ENCODE data around the gene KRTAP10-5. TPM values are rescaled to one million over a fixed set of nuclear protein-coding genes. Genes with fewer than 3 reads are reported as not detected.
A peak's percentile ranks its signal among the peaks of the same experiment; 100 is the strongest.
"Not testable (repeated sequence)": the region's sequence is repeated elsewhere in the genome, so short reads cannot be mapped to it uniquely, and the experiment has no call there.

The KRTAP10-5 gene
- total RNA-seq, 2 donors from 2014 or later = not detected

DNA sequence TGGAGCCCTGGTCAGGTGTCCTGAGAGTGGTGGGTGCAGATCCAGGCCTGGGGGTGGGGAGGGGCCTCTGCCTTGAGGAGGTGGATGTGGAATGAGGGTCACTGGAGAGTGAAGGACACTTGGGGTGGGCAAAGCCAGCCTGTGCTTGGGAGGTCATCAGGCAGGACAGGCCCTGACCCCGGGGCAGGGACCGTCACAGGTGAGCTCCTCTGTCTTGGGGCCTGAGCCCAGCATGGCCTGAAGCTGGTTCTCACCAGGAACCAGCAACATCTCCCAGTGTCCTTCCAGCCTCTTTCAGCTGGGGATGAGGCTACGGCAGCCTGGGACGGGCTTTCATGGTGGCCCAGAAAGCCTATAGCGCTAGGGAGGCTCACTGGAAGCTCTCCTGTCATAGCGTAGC lies 28.3 kb downstream of the KRTAP10-5 start:
- ATAC-seq (no peak), DNase-seq (ENCODE audit: low spot score) (no peak)
- no peak overlapping the region for H3K27ac Mint-ChIP-seq
- H3K9me3 Mint-ChIP-seq = peaks cover 3% of the 10 kb centered on the region
- peaks cover 8 to 19% of the 10 kb centered on the region in 2 donors for H3K4me1 Mint-ChIP-seq (ENCODE audit: low read depth in 2 of 2)
- H3K4me3 Mint-ChIP-seq = no peak overlapping the region
- H3K27me3 Mint-ChIP-seq = peaks cover 5 to 11% of the 10 kb centered on the region in 2 donors
- peaks cover 8% of the 10 kb centered on the region for H3K36me3 Mint-ChIP-seq

DNA sequence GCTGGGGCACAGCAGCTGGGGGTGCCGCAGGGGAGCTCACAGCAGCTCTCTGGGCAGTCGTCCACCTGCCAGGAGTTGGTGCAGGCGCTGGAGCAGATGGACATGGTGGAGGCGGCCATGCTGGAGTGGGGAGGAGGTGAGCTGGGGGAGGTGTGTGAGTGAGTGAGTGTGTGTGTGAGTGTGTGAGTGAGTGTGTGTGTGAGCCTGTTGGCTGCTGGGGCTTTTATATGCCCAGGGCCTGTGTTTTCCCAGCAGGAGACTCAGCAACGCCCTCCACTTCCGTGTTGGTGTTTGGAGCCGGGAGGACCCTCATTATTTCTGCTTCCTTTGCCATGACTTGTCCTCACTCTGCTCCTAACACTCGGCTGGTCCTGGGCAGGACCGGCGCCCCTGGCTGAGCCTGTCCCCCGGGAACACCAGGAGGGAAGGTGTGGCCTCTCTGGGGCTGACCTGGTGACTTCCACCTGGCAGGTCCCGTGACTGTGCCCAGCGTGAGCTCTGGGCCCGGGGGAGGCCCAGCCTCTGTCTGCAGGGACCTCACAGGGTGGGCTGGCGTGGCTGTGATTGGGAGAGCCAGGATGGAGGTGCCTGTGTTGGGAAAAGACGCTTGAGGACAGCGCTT lies 29.0 kb downstream of the KRTAP10-5 start, which contains the start of gene KRTAP10-2:
KRTAP10-2 (minus strand) TSS at position 166 of the 622 bp plus-strand sequence; CDS start at position 119, 47 bp downstream.
- Mint-ChIP-seq H3K4me1 (ENCODE audit: low read depth in 2 of 2) (peaks cover 10 to 24% of the 10 kb centered on the region in 2 donors), H3K9me3 (peaks cover 8% of the 10 kb centered on the region), H3K27me3 (peaks cover 3 to 11% of the 10 kb centered on the region in 2 donors), H3K27ac (no peak within 1 kb of the TSS), H3K36me3 (peaks cover 15% of the 10 kb centered on the region), H3K4me3 (no peak within 1 kb of the TSS)
- ATAC-seq = no peak
- DNase-seq (ENCODE audit: low spot score) = no peak

DNA sequence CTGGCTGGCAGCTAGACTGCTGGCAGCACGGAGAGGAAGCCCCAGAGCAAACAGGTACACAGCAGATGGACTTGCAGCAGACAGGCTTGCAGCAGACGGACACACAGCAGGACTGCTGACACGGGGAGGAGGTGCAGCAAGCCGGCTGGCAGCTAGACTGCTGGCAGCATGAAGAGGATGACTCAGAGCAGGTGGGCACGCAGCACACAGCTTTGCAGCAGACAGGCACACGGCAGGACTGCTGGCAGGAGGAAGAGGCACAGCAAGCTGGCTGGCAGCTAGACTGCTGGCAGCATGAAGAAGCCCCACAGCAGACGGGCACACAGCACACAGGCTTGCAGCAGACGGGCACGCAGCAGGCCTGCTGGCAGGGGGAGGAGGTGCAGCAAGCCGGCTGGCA lies 29.6 kb downstream of the KRTAP10-5 start:
- no peak overlapping the region for H3K27ac Mint-ChIP-seq
- DNase-seq (ENCODE audit: low spot score) (no peak), ATAC-seq (no peak)
- H3K4me3 Mint-ChIP-seq = no peak overlapping the region
- H3K27me3 Mint-ChIP-seq = peaks cover 3 to 11% of the 10 kb centered on the region in 2 donors
- peaks cover 10 to 24% of the 10 kb centered on the region in 2 donors for H3K4me1 Mint-ChIP-seq (ENCODE audit: low read depth in 2 of 2)
- peaks cover 15% of the 10 kb centered on the region for H3K36me3 Mint-ChIP-seq
- H3K9me3 Mint-ChIP-seq = peaks cover 8% of the 10 kb centered on the region

DNA sequence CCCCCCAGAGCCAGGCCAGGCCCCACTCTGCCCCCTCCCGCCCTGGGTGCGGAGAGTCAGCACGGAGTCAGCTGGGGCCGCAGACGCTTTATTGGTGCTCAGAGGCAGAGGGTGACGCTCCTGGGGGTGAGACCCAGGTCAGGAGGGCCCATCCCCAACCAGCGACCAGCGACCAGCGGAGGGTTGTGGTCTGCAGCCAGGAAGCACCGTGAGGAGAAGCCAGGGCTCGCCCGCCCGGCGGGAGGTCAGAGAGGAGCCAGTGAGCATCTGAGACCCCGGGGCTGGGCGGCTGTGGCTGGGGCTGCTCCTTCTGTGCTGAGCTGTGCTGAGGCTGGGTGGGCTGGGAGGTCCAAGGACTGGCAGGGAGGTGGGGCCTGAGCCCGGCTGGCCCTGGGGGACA lies 30.1 kb downstream of the KRTAP10-5 start:
- H3K4me3 Mint-ChIP-seq; DNase-seq (ENCODE audit: low spot score); H3K27ac Mint-ChIP-seq: not testable (repeated sequence)
- peaks cover 12% of the 10 kb centered on the region for H3K9me3 Mint-ChIP-seq
- peaks cover 20% of the 10 kb centered on the region for H3K36me3 Mint-ChIP-seq
- H3K27me3 Mint-ChIP-seq = peaks cover 3 to 11% of the 10 kb centered on the region in 2 donors
- H3K4me1 Mint-ChIP-seq (ENCODE audit: low read depth in 2 of 2) = peaks cover 10 to 24% of the 10 kb centered on the region in 2 donors
- ATAC-seq = peak; percentile 34 to 53

DNA sequence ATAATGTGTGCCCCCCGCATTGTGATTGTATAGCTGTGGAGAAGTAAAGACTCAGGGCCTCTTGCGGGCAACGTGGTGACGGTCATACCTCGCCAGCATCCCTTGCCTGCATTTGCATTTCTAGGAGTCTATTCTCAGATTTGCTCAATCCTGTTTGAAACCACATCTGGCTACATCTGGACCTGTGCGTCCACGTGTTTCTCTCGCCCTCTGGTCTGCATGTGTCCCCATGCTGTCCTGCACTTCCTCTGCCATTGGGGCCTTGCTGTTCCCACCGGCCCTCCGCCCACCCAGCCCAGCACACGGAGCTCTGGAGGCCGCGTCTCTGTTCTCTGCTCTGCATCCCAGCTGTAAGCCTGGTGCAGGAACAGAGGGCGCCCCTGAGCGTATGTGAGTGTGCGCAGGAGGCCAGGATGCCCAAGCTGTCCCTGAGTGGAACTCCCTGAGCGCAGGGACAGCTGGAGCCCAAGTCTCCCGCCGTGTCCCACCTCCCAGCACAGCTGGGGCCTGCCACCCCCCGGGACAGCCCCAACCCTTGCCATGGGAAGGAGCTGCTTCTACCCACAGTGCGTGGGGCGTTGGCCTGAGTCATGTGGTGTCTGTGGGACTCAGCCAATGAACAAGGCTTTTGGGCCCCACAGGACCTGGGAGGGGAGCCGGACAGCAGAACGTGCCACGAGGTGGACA lies 30.7 kb downstream of the KRTAP10-5 start:
- ATAC-seq = peak; percentile 41 to 46
- no peak for DNase-seq (ENCODE audit: low spot score)
- Mint-ChIP-seq H3K27ac (no peak overlapping the region), H3K4me3 (no peak overlapping the region), H3K4me1 (ENCODE audit: low read depth in 2 of 2) (peaks cover 10 to 24% of the 10 kb centered on the region in 2 donors), H3K27me3 (peaks cover 0 to 8% of the 10 kb centered on the region in 2 donors), H3K9me3 (peaks cover 12% of the 10 kb centered on the region), H3K36me3 (peaks cover 21% of the 10 kb centered on the region)

DNA sequence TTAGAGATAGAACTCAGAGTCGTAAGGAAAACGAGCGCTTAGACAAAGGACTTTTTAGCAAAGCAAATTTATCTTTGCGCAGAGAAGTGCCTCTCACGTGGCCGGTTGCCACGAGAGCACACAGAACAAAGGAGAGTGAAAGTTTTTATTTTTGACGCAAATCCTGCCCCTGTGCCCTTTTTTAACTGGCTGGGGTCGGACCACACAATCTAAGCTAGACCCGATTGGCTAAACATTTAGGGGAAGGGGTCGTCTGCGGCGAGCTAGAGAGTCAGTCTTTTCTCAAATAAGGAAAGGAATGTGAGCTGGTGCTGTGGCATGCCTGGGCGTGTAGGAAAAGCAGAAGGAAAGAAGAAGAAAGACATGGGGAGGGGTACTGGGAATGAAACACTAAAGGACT lies 31.5 kb downstream of the KRTAP10-5 start:
- DNase-seq (ENCODE audit: low spot score) = no peak
- Mint-ChIP-seq H3K9me3 (peaks cover 12% of the 10 kb centered on the region), H3K36me3 (peaks cover 21% of the 10 kb centered on the region), H3K27ac (no peak overlapping the region), H3K4me1 (ENCODE audit: low read depth in 2 of 2) (peaks cover 10 to 24% of the 10 kb centered on the region in 2 donors), H3K27me3 (peaks cover 0 to 7% of the 10 kb centered on the region in 2 donors), H3K4me3 (no peak overlapping the region)
- no peak for ATAC-seq

DNA sequence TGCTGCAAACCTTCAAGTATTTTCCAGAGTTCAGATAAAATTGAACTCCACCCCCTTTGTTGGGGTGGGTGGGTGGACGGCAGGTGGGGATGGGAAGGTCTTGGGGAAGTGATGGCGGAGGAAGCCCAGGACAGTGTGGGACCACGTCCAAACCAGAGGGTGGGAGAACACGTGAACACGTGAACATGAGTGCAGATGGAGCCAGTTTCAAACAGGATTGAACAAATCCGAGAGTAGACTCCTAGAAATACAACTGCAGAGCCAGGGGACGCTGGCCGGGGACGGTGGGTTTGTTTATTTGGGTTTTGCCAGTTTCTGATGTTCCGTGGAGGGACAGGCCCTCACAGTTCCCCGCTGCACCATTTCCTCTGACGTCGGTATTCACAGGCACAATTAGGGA lies 32.0 kb downstream of the KRTAP10-5 start:
- H3K4me1 Mint-ChIP-seq (ENCODE audit: low read depth in 2 of 2) = peaks cover 10 to 24% of the 10 kb centered on the region in 2 donors
- peaks cover 21% of the 10 kb centered on the region for H3K36me3 Mint-ChIP-seq
- no peak overlapping the region for H3K27ac Mint-ChIP-seq
- no peak overlapping the region for H3K4me3 Mint-ChIP-seq
- ATAC-seq (no peak), DNase-seq (ENCODE audit: low spot score) (no peak)
- H3K9me3 Mint-ChIP-seq = peaks cover 12% of the 10 kb centered on the region
- H3K27me3 Mint-ChIP-seq = peaks cover 0 to 7% of the 10 kb centered on the region in 2 donors

DNA sequence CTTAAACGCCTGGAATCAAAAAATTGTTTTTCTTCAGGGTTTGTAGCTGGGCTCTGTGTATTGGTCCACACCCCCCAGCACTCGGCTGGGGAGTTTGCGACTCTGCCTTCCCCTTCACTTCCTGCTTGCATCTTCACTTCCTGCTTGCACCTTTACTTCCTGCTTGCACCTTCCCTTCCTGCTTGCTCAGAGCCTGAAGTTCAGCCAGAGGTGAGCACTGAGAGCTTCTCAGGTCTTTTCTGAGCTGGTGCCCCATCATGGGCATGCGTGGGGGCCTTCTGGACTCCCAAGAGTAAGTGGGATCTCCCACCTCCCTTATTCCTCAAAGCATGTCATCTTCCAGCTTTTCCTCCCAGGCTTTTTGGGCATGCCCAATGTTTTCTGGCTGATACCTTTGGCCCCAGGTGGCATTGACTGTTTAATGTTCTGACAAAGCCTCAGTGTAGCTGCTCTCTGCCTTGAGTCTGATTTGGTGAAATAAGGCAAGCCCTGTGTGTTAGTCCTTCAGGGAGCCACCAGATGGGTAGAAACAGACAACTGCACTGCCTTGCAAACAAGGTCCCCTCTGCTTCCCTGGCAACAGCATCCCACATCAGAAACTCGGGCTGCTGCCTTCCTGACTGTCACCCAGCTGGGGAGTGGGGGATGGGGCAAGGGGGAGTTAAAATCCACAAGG lies 32.6 kb downstream of the KRTAP10-5 start:
- Mint-ChIP-seq H3K4me1 (ENCODE audit: low read depth in 2 of 2) (peaks cover 10 to 24% of the 10 kb centered on the region in 2 donors), H3K27ac (peak overlapping the region; percentile 70 to 87), H3K27me3 (peaks cover 0 to 7% of the 10 kb centered on the region in 2 donors), H3K9me3 (peaks cover 12% of the 10 kb centered on the region), H3K4me3 (peak overlapping the region; percentile 64), H3K36me3 (peaks cover 21% of the 10 kb centered on the region)
- no peak for DNase-seq (ENCODE audit: low spot score)
- ATAC-seq = peak in 1 of 2 donors; percentile 64

DNA sequence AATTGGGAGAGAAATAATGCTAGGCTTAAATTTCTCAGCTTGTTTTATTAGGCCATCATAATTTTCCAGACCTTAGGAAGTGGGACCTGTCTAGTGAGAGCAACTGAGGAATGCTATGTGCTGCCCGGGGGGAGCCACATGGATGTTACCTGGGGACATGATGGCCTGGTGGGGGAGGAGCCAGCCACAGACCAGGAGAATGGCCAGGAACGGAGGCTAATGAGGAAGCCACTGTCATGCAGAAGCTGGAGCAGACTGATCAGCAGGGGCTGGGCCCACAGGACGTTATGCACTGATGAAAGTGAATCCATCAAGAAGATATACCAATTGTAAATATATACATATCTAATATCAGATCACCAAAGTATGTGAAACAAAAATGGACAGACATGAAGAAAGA lies 35.8 kb downstream of the KRTAP10-5 start:
- no peak overlapping the region for H3K27ac Mint-ChIP-seq
- peaks cover 21% of the 10 kb centered on the region for H3K36me3 Mint-ChIP-seq
- H3K27me3 Mint-ChIP-seq = peaks cover 0 to 13% of the 10 kb centered on the region in 2 donors
- no peak for ATAC-seq
- H3K4me1 Mint-ChIP-seq (ENCODE audit: low read depth in 2 of 2) = peaks cover 10 to 20% of the 10 kb centered on the region in 2 donors
- no peak for DNase-seq (ENCODE audit: low spot score)
- H3K9me3 Mint-ChIP-seq = peaks cover 12% of the 10 kb centered on the region
- H3K4me3 Mint-ChIP-seq = no peak overlapping the region

DNA sequence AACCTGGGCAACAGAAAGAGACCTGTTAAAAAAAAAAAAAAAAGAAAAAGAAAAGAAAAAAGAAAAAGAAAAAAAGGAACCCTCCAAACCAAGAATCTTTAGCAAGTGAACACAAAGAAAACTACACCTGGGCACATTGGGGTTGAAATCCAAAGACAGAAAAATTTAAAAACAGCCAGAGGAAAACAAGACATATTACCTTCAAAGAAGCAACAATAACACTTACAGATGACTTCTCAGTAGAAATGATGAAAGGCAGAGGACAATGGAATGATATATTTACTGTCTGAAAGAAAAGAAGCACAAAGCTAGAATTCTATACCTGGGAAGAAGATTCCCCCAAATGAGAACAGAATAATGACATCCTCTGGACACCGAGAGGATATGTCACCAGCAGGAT lies 37.7 kb downstream of the KRTAP10-5 start:
- Mint-ChIP-seq H3K36me3 (peaks cover 18% of the 10 kb centered on the region), H3K27me3 (peaks cover 5 to 6% of the 10 kb centered on the region in 2 donors), H3K27ac (no peak overlapping the region), H3K4me1 (ENCODE audit: low read depth in 2 of 2) (peaks cover 8 to 10% of the 10 kb centered on the region in 2 donors), H3K4me3 (no peak overlapping the region), H3K9me3 (peaks cover 12% of the 10 kb centered on the region)
- ATAC-seq (no peak), DNase-seq (ENCODE audit: low spot score) (no peak)

DNA sequence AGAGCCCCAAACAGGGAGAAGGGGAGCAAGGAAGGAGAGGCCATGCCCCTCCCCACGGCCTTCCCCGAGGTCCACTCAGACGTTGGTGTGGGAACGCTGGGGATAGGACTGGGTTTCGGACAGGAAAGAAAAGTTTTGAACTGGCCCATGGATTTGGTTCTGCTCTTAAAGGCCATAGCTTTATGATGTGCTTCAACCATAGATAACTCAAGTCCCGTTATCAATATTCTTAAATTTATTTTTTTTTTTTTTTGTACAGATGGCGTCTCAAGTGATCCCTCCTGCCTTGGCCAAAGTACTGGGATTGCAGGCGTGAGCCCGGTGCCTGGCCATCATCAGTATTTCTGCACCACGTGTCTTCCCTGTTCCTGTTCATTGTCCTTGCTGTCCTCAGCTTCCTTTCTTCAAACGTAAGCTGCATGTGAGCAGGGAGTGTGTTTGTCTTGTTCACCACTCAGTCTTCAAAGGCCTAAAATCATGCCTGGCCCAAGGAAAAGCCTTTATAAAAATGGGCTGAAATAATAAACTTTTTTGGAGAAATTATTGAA lies 39.6 kb downstream of the KRTAP10-5 start:
- Mint-ChIP-seq H3K9me3 (peaks cover 4% of the 10 kb centered on the region), H3K4me1 (ENCODE audit: low read depth in 2 of 2) (no peaks in the 10 kb centered on the region), H3K36me3 (peaks cover 5% of the 10 kb centered on the region), H3K4me3 (no peak overlapping the region), H3K27me3 (peaks cover 5 to 6% of the 10 kb centered on the region in 2 donors), H3K27ac (no peak overlapping the region)
- ATAC-seq (no peak), DNase-seq (ENCODE audit: low spot score) (no peak)

DNA sequence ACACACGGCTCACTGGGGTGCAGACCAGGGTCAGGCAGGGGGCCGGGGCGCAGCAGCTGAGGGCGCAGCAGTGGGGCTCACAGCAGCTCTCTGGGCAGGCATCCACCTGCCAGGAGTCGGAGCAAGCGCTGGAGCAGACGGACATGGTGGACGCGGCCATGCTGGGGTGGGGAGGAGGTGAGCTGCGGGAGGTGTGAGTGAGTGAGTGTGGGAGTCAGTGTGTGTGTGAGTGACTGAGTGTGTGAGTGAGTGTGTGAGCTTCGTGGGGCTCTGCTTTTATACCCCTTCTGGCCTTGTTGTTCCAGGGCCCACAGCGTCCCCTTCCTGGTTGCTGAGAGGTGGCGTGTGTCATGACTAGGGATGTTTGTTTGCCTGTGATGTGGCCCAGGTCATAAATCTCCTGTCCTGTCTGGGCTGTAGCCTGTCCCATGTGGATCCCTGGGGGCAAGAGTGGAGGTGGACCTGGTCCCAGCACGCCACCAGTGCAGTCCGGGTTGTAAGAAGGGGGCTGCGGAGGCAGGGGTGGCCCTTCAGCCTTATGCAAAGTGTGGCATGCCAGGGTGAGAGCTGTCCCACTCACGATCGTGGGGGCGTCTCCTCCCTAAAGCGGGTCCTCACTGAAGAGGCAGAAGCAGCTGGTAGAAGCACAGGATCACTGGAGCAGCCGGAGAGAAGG lies 40.3 kb downstream of the KRTAP10-5 start, which contains the start of gene KRTAP10-1:
KRTAP10-1 (minus strand) TSS at position 205 of the 676 bp plus-strand sequence; CDS start at position 160, 45 bp downstream.
- H3K36me3 Mint-ChIP-seq = no peaks in the 10 kb centered on the region
- H3K4me1 Mint-ChIP-seq (ENCODE audit: low read depth in 2 of 2) = no peaks in the 10 kb centered on the region
- ATAC-seq (peak; percentile 24 to 36), DNase-seq (ENCODE audit: low spot score) (no peak)
- H3K4me3 Mint-ChIP-seq = no peak within 1 kb of the TSS
- H3K27ac Mint-ChIP-seq = no peak within 1 kb of the TSS
- peaks cover 5 to 6% of the 10 kb centered on the region in 2 donors for H3K27me3 Mint-ChIP-seq
- H3K9me3 Mint-ChIP-seq = no peaks in the 10 kb centered on the region

DNA sequence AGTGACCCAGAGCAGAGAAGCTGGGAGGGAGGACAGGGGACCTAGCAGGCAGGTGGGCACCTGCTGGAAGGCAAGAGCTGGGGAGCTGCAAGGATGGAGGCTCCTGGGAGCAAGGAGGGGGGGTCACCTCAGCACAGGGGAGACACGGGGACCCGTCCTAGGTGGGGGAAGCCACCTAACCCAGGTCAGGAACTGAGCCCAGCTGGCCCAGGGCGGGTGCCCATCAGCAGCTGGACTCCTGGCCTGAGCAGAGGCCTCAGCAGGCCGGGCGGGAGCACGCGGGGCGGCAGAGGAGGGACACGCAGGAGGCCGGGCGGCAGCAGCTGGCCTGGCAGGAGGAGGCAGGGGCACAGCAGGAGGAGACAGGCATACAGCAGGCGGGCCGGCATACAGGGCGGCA lies 41.4 kb downstream of the KRTAP10-5 start:
- DNase-seq (ENCODE audit: low spot score) (no peak), ATAC-seq (peak in 1 of 2 donors; percentile 4)
- Mint-ChIP-seq H3K9me3 (no peaks in the 10 kb centered on the region), H3K36me3 (no peaks in the 10 kb centered on the region), H3K27ac (no peak overlapping the region), H3K27me3 (peaks cover 5 to 6% of the 10 kb centered on the region in 2 donors), H3K4me3 (no peak overlapping the region), H3K4me1 (ENCODE audit: low read depth in 2 of 2) (no peaks in the 10 kb centered on the region)
